Trophoblast cell (in vitro differentiated cells and primary cell): ENCODE data around the gene RFTN1.

Experiments
- DNase-seq, 2 donors: peaks; one replicate each; pipeline ENCODE4 v3.0.0-alpha.2; 2016
- H2AFZ ChIP-seq: 2 replicates; pipeline ENCODE4 v1.6.1; 2013; ENCODE audit warnings: low read length, moderate library complexity, mild to moderate bottlenecking; ENCODE audit not compliant: insufficient read depth, poor library complexity
- H2AK5ac ChIP-seq: 2 replicates; pipeline ENCODE4 v1.6.1; 2013; ENCODE audit warnings: mild to moderate bottlenecking, low read length
- H2BK120ac ChIP-seq: 2 replicates; pipeline ENCODE4 v1.6.1; 2013; ENCODE audit warnings: low read length, mild to moderate bottlenecking, moderate library complexity; ENCODE audit not compliant: insufficient read depth, poor library complexity
- H2BK12ac ChIP-seq: 2 replicates; pipeline ENCODE4 v1.6.1; 2013; ENCODE audit warnings: mild to moderate bottlenecking, low read length, moderate library complexity
- H2BK5ac ChIP-seq: 2 replicates; pipeline ENCODE4 v1.6.1; 2013; ENCODE audit warnings: low read length, low read depth, moderate library complexity, mild to moderate bottlenecking; ENCODE audit not compliant: poor library complexity
- H3K14ac ChIP-seq: 2 replicates; pipeline ENCODE4 v1.6.1; 2013; ENCODE audit warnings: mild to moderate bottlenecking, low read length
- H3K18ac ChIP-seq: 2 replicates; pipeline ENCODE4 v1.6.1; 2013; ENCODE audit warnings: mild to moderate bottlenecking, low read length
- H3K23ac ChIP-seq: 2 replicates; pipeline ENCODE4 v1.6.1; 2013; ENCODE audit warnings: low read length
- H3K27ac ChIP-seq: 2 replicates; pipeline ENCODE4 v1.5.1; 2013; ENCODE audit warnings: low read depth, mild to moderate bottlenecking, inconsistent platforms, low read length, moderate library complexity
- H3K27me3 ChIP-seq: 2 replicates; pipeline ENCODE4 v1.6.1; 2013; ENCODE audit warnings: inconsistent platforms, mild to moderate bottlenecking, low read length, moderate library complexity; ENCODE audit not compliant: insufficient read depth
- H3K36me3 ChIP-seq, 2 experiments: 1 replicate in 1 of 2; 2 replicates in 1 of 2; pipeline ENCODE4 v1.6.1; 2013; ENCODE audit warnings: low read length in 2 of 2, mild to moderate bottlenecking in 2 of 2, moderate library complexity in 1 of 2; ENCODE audit not compliant: insufficient read depth in 2 of 2, control insufficient read depth in 1 of 2
- H3K4ac ChIP-seq: 2 replicates; pipeline ENCODE4 v1.6.1; 2013; ENCODE audit warnings: low read depth, mild to moderate bottlenecking, low read length, moderate library complexity
- H3K4me1 ChIP-seq, 2 experiments: 1 replicate in 1 of 2; 2 replicates in 1 of 2; pipeline ENCODE4 v1.6.1; 2013; ENCODE audit warnings: low read length in 2 of 2, mild to moderate bottlenecking in 2 of 2, moderate library complexity in 1 of 2; ENCODE audit not compliant: insufficient read depth in 2 of 2, control insufficient read depth in 1 of 2
- H3K4me2 ChIP-seq: 2 replicates; pipeline ENCODE4 v1.6.1; 2013; ENCODE audit warnings: inconsistent platforms, mild to moderate bottlenecking, low read length, moderate library complexity
- H3K4me3 ChIP-seq: 2 replicates; pipeline ENCODE4 v1.5.1; 2013; ENCODE audit warnings: mild to moderate bottlenecking, low read depth, low read length, inconsistent platforms
- H3K79me1 ChIP-seq: one replicate; pipeline ENCODE4 v1.6.1; 2013; ENCODE audit warnings: low read length
- H3K79me2 ChIP-seq: 2 replicates; pipeline ENCODE4 v1.6.1; 2013; ENCODE audit warnings: low read length, mild to moderate bottlenecking; ENCODE audit not compliant: control insufficient read depth, insufficient read depth, poor library complexity
- H3K9ac ChIP-seq: 2 replicates; pipeline ENCODE4 v1.6.1; 2013; ENCODE audit warnings: mild to moderate bottlenecking, low read length
- H3K9me3 ChIP-seq: 2 replicates; pipeline ENCODE4 v1.6.1; 2013; ENCODE audit warnings: low read depth, mild to moderate bottlenecking, control low read depth, inconsistent platforms, low read length; ENCODE audit not compliant: insufficient read depth
- H4K12ac ChIP-seq: 2 replicates; pipeline ENCODE4 v1.6.1; 2013; ENCODE audit warnings: low read depth, mild to moderate bottlenecking, low read length, moderate library complexity
- H4K8ac ChIP-seq: 2 replicates; pipeline ENCODE4 v1.6.1; 2013; ENCODE audit warnings: low read depth, mild to moderate bottlenecking, low read length, moderate library complexity
- H4K91ac ChIP-seq: one replicate; pipeline ENCODE4 v1.6.1; 2013; ENCODE audit warnings: low read depth, mild to moderate bottlenecking, low read length, moderate library complexity
- WGBS: extraction: QIAGEN DNeasy Blood & Tissue Kit; methylation state at CpG from one replicate; pipeline ENCODE4 v1.1.7; 2013; ENCODE audit warnings: missing lambda C conversion rate; ENCODE audit not compliant: insufficient read length, insufficient coverage; ENCODE audit errors: extremely low coverage; 5-methylcytosine and 5-hydroxymethylcytosine counted together

The RFTN1 gene

DNA sequence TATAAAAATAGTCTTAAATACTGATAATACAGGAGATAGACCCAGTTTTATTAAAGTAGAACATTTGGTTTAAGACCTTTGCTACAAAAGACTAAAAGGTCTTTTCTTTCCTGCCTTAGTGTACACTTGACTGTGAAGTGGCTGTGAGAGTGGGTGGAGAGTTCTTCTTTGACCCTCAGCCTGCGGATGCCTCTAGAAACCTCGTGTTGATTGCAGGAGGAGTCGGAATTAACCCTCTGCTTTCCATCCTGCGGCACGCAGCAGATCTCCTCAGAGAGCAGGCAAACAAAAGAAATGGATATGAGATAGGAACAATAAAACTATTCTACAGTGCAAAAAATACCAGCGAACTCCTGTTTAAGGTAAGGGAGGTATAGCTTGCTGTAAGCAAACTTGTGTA lies 212.0 kb downstream of the RFTN1 start:
- H2AFZ ChIP-seq = no peak overlapping the region
- H3K18ac ChIP-seq = no peak overlapping the region
- H3K27ac ChIP-seq = no peak overlapping the region
- H3K14ac ChIP-seq = no peak overlapping the region
- H3K79me2 ChIP-seq = no peaks in the 10 kb centered on the region
- peaks cover 0 to 9% of the 10 kb centered on the region in 2 experiments for H3K36me3 ChIP-seq
- no peak overlapping the region for H4K8ac ChIP-seq
- no peak for DNase-seq
- no peak overlapping the region for H2BK5ac ChIP-seq
- WGBS = no CpG with 5 or more reads among the region's 6 CpGs
- H4K91ac ChIP-seq = no peak overlapping the region
- H3K4me3 ChIP-seq = no peak overlapping the region
- no peak overlapping the region for H2AK5ac ChIP-seq
- H4K12ac ChIP-seq = no peak overlapping the region
- H3K4me1 ChIP-seq = no peaks in the 10 kb centered on the region
- no peaks in the 10 kb centered on the region for H3K9me3 ChIP-seq
- H3K4me2 ChIP-seq = no peak overlapping the region
- H3K9ac ChIP-seq = no peak overlapping the region
- H2BK120ac ChIP-seq = no peak overlapping the region
- H2BK12ac ChIP-seq = no peak overlapping the region
- no peaks in the 10 kb centered on the region for H3K79me1 ChIP-seq
- no peak overlapping the region for H3K4ac ChIP-seq
- no peak overlapping the region for H3K23ac ChIP-seq
- H3K27me3 ChIP-seq = no peaks in the 10 kb centered on the region

GRCh38 chr3:16300881-16301359 lies 212.6 kb downstream of the RFTN1 start:
- H2BK120ac ChIP-seq = no peak overlapping the region
- H3K27me3 ChIP-seq = no peaks in the 10 kb centered on the region
- no peaks in the 10 kb centered on the region for H3K79me2 ChIP-seq
- H3K23ac ChIP-seq = no peak overlapping the region
- no CpG with 5 or more reads among the region's 2 CpGs for WGBS
- no peaks in the 10 kb centered on the region for H3K79me1 ChIP-seq
- no peak overlapping the region for H3K9ac ChIP-seq
- H2AK5ac ChIP-seq = no peak overlapping the region
- H4K8ac ChIP-seq = no peak overlapping the region
- no peak overlapping the region for H2BK5ac ChIP-seq
- H3K18ac ChIP-seq = no peak overlapping the region
- H2AFZ ChIP-seq = no peak overlapping the region
- no peak overlapping the region for H3K27ac ChIP-seq
- H3K14ac ChIP-seq = no peak overlapping the region
- no peak overlapping the region for H4K91ac ChIP-seq
- H3K4me2 ChIP-seq = no peak overlapping the region
- H3K36me3 ChIP-seq = peaks cover 0 to 10% of the 10 kb centered on the region in 2 experiments
- no peak overlapping the region for H3K4me3 ChIP-seq
- peak; percentile 79 to 89 for DNase-seq
- no peaks in the 10 kb centered on the region for H3K4me1 ChIP-seq
- H3K9me3 ChIP-seq = no peaks in the 10 kb centered on the region
- no peak overlapping the region for H4K12ac ChIP-seq
- H2BK12ac ChIP-seq = no peak overlapping the region
- H3K4ac ChIP-seq = no peak overlapping the region

DNA sequence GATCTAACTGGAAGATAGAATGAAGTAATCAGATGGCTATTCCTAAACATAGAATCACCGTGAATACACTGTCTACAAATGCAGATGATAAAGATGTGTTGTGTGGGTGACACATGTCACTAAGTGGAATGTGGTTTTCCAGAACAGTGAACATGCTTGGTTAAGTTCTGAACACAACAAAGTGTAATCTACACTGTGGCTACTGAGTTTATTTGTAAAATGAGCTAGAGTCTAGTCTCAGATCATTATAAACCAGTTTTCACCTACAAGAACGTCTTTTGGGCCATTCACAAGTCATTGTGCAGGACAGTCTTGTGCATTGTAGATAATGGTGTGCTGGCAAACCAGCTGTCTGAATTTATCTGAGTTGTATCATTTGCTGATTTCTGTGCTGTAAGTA lies 213.2 kb downstream of the RFTN1 start:
- no peak overlapping the region for H3K4ac ChIP-seq
- H3K9me3 ChIP-seq = no peaks in the 10 kb centered on the region
- no peak overlapping the region for H2BK5ac ChIP-seq
- H2AFZ ChIP-seq = no peak overlapping the region
- H3K4me1 ChIP-seq = no peaks in the 10 kb centered on the region
- peaks cover 0 to 11% of the 10 kb centered on the region in 2 experiments for H3K36me3 ChIP-seq
- H2AK5ac ChIP-seq = no peak overlapping the region
- no peak overlapping the region for H3K9ac ChIP-seq
- no peak overlapping the region for H3K14ac ChIP-seq
- no peak overlapping the region for H4K91ac ChIP-seq
- no peak overlapping the region for H2BK120ac ChIP-seq
- no peak overlapping the region for H3K4me2 ChIP-seq
- H2BK12ac ChIP-seq = no peak overlapping the region
- no peak overlapping the region for H3K18ac ChIP-seq
- H3K79me1 ChIP-seq = no peaks in the 10 kb centered on the region
- no peak overlapping the region for H4K8ac ChIP-seq
- H3K27ac ChIP-seq = no peak overlapping the region
- no peak overlapping the region for H4K12ac ChIP-seq
- no peaks in the 10 kb centered on the region for H3K79me2 ChIP-seq
- H3K23ac ChIP-seq = no peak overlapping the region
- no peak overlapping the region for H3K4me3 ChIP-seq
- WGBS = no CpG with 5 or more reads among the region's 2 CpGs
- peak; percentile 59 to 86 for DNase-seq
- no peaks in the 10 kb centered on the region for H3K27me3 ChIP-seq

- Histone ChIP-seq H3K4me1 (no peaks in the 10 kb centered on the region), H3K9ac (no peak overlapping the region), H3K4me2 (no peak overlapping the region), H3K79me1 (no peaks in the 10 kb centered on the region), H2BK12ac (no peak overlapping the region), H3K27ac (no peak overlapping the region), H3K79me2 (no peaks in the 10 kb centered on the region), H4K8ac (no peak overlapping the region), H3K14ac (no peak overlapping the region), H2AFZ (no peak overlapping the region), H4K12ac (no peak overlapping the region), H3K4ac (no peak overlapping the region), H3K4me3 (no peak overlapping the region), H3K9me3 (no peaks in the 10 kb centered on the region), H2BK120ac (no peak overlapping the region), H2AK5ac (no peak overlapping the region), H3K18ac (no peak overlapping the region), H3K36me3 (peaks cover 0 to 6% of the 10 kb centered on the region in 2 experiments), H3K23ac (no peak overlapping the region), H2BK5ac (no peak overlapping the region), H3K27me3 (no peaks in the 10 kb centered on the region), H4K91ac (no peak overlapping the region)
- no CpG with 5 or more reads among the region's 3 CpGs for WGBS
- peak; percentile 56 to 74 for DNase-seq
Observed at GRCh38 chr3:16299746-16300145, 213.8 kb downstream of the RFTN1 start.
